HCT116 (cell line): Measurements from ENCODE around the gene HK1.

Experiments used
- CTCF ChIP-seq, 3 experiments: fragments of 200-600 bp in 1 of 3; sonication (generic) in 1 of 3; IDR thresholded peaks in 2 of 3; conservative IDR thresholded peaks in 1 of 3; 2 replicates each; pipeline ENCODE4 v1.5.1; 2012 to 2017; ENCODE audit warnings: low read depth in 2 of 3, low read length in 2 of 3, antibody characterized with exemption in 1 of 3, borderline replicate concordance in 1 of 3, control low read depth in 1 of 3, mild to moderate bottlenecking in 1 of 3, mixed read lengths in 1 of 3, mixed run types in 1 of 3, moderate library complexity in 1 of 3; ENCODE audit not compliant: insufficient read depth in 1 of 3
- EZH2phosphoT487 ChIP-seq: fragments of 200-600 bp; IDR thresholded peaks from 2 replicates; pipeline ENCODE4 v1.6.1; 2018; ENCODE audit warnings: antibody characterized with exemption, borderline replicate concordance

GRCh38 chr10:69425511-69426298 lies 147.4 kb downstream of the HK1 start:
- no peak for TF ChIP-seq EZH2phosphoT487
- TF ChIP-seq CTCF (IDR thresholded peaks at IDR 0.05 in 2 of 3, conservative IDR thresholded peaks at IDR 0.05 in 1 of 3; ENCODE audit: borderline replicate concordance in 1 of 3, insufficient read depth in 1 of 3, low read depth in 2 of 3, low read length in 2 of 3) = no peak
